Erythroblast (primary cell): ENCODE data around the gene TWNK.

Source experiments
- GATA1 ChIP-seq: IDR thresholded peaks from 2 replicates; pipeline ENCODE4 v1.6.1; 2011; ENCODE audit warnings: low read depth, mild to moderate bottlenecking, control low read depth, low read length, moderate library complexity
- POLR2A ChIP-seq: IDR thresholded peaks from 2 replicates; pipeline ENCODE4 v1.6.1; 2011; ENCODE audit warnings: mild to moderate bottlenecking, low read length

DNA sequence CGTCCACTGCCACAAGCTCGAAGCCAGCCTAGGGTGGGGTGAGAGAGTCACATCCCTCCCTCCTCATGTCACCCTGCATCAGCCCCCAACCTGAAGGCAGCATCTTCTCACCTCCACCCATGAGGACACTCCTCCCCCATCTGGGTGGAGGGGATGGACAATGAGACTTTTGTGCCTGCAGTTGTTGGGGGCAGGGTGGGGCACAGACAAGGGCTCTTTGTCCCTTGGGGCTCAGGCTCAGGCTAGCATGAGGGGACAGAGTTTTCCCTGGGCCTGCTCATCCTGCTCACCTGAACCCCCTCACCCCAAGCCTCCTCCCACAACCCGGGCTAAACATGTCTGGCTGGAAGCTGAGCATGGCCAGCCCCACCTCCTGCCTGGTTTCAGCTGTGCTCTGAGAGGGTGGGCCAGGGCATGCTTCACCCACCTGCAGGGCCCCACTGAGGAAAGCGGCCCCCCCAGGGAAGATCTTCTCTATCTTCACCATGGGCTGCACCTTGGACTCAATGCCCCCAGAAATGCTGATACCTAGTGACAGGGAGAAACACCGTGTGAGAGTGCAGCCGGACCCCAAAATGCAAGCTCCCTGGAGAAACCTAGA is 21.6 kb downstream of the TWNK start:
- no peak for TF ChIP-seq POLR2A
- TF ChIP-seq GATA1: no peak
